HEK293T (cell line): ENCODE data around the gene CST9L.
"Not testable (repeated sequence)": the region's sequence is repeated elsewhere in the genome, so short reads cannot be mapped to it uniquely, and the experiment has no call there.

Experiments used
- CTCF ChIA-PET: fragments of 350-600 bp; formaldehyde crosslinking; extraction: SDS; loops from one replicate; lab custom pipeline; 2021; ENCODE audit warnings: antibody characterized with exemption, inconsistent platforms; lab: Yijun Ruan, JAX
- POLR2A ChIA-PET: fragments of 350-600 bp; formaldehyde crosslinking; extraction: SDS; loops from one replicate; lab custom pipeline; 2020; ENCODE audit warnings: antibody characterized with exemption, inconsistent platforms; lab: Yijun Ruan, JAX
- DNase-seq: peaks from one replicate; pipeline ENCODE4 v3.0.0; 2012; ENCODE audit warnings: mixed read lengths; ENCODE audit errors: extremely low spot score
- ARNT ChIP-seq: fragments of 450-650 bp; IDR thresholded peaks from 2 replicates; pipeline ENCODE4 v1.6.1; 2017; ENCODE audit warnings: mild to moderate bottlenecking
- BHLHE40 ChIP-seq: fragments of 450-650 bp; IDR thresholded peaks from 2 replicates; pipeline ENCODE4 v1.6.1; 2016; ENCODE audit warnings: mild to moderate bottlenecking, moderate library complexity, borderline replicate concordance
- CTBP1 ChIP-seq: fragments of 450-650 bp; IDR thresholded peaks from 2 replicates; pipeline ENCODE4 v1.6.1; 2016; ENCODE audit warnings: borderline replicate concordance
- ELF4 ChIP-seq: fragments of 450-650 bp; IDR thresholded peaks from 2 replicates; pipeline ENCODE4 v1.6.1; 2017; ENCODE audit warnings: antibody characterized with exemption
- FOXA1 ChIP-seq: fragments of 450-650 bp; IDR thresholded peaks from 2 replicates; pipeline ENCODE4 v1.6.1; 2016; ENCODE audit warnings: mild to moderate bottlenecking
- FOXK2 ChIP-seq: fragments of 450-650 bp; IDR thresholded peaks from 2 replicates; pipeline ENCODE4 v1.6.1; 2016; ENCODE audit warnings: mild to moderate bottlenecking
- FOXM1 ChIP-seq: fragments of 450-650 bp; IDR thresholded peaks from 2 replicates; pipeline ENCODE4 v1.6.1; 2017; ENCODE audit warnings: mild to moderate bottlenecking, borderline replicate concordance
- HDGF ChIP-seq: fragments of 450-650 bp; IDR thresholded peaks from 2 replicates; pipeline ENCODE4 v1.6.1; 2017; ENCODE audit warnings: antibody characterized with exemption, borderline replicate concordance
- L3MBTL2 ChIP-seq: fragments of 450-650 bp; conservative IDR thresholded peaks from 2 replicates; pipeline ENCODE4 v1.6.1; 2016; ENCODE audit warnings: mild to moderate bottlenecking
- LEF1 ChIP-seq: fragments of 450-650 bp; IDR thresholded peaks from 2 replicates; pipeline ENCODE4 v1.6.1; 2017; ENCODE audit warnings: mild to moderate bottlenecking, borderline replicate concordance
- NFRKB ChIP-seq: fragments of 450-650 bp; IDR thresholded peaks from 2 replicates; pipeline ENCODE4 v1.6.1; 2016; ENCODE audit warnings: mild to moderate bottlenecking, moderate library complexity
- PKNOX1 ChIP-seq: fragments of 450-650 bp; IDR thresholded peaks from 2 replicates; pipeline ENCODE4 v1.6.1; 2016
- SP1 ChIP-seq: fragments of 450-650 bp; IDR thresholded peaks from 2 replicates; pipeline ENCODE4 v1.6.1; 2017
- SUZ12 ChIP-seq: fragments of 450-650 bp; IDR thresholded peaks from 2 replicates; pipeline ENCODE4 v1.6.1; 2016; ENCODE audit warnings: mild to moderate bottlenecking
- TARDBP ChIP-seq: fragments of 450-650 bp; IDR thresholded peaks from 2 replicates; pipeline ENCODE4 v1.6.1; 2016
- ZNF384 ChIP-seq: fragments of 450-650 bp; IDR thresholded peaks from 2 replicates; pipeline ENCODE4 v1.6.1; 2016

Gene CST9L

GRCh38 chr20:23585449-23585807 is 17.1 kb upstream of the CST9L start:
- ChIA-PET POLR2A (no interaction called here), CTCF (interaction anchor here (0.6 kb wide), 1 partner anchor 14 kb away, joined by 3 read pairs; no protein-coding TSS in a partner anchor)
- DNase-seq = no peak
- TF ChIP-seq HDGF (no peak), PKNOX1 (no peak), LEF1 (no peak), FOXA1 (no peak), ARNT (no peak), SP1 (no peak), L3MBTL2 (no peak), ZNF384 (no peak), NFRKB (no peak), ELF4 (no peak), TARDBP (no peak), CTBP1 (no peak), FOXK2 (no peak), FOXM1 (no peak), SUZ12 (no peak), BHLHE40 (no peak)

GRCh38 chr20:23584434-23585199 is 16.3 kb upstream of the CST9L start:
- DNase-seq = no peak
- ChIA-PET POLR2A (no interaction called here), CTCF (interaction anchor here (0.7 kb wide), 1 partner anchor 288 kb away, joined by 3 read pairs; no protein-coding TSS in a partner anchor)
- TF ChIP-seq PKNOX1 = no peak
- TF ChIP-seq ARNT = no peak

GRCh38 chr20:23583526-23583925 is 15.2 kb upstream of the CST9L start:
- TF ChIP-seq FOXA1 = no peak
- TF ChIP-seq ARNT = no peak
- TF ChIP-seq SP1 = no peak
- no peak for TF ChIP-seq L3MBTL2
- TF ChIP-seq FOXK2 = no peak
- TF ChIP-seq BHLHE40 = no peak
- TF ChIP-seq NFRKB = no peak
- no peak for TF ChIP-seq PKNOX1
- TF ChIP-seq SUZ12 = no peak
- TF ChIP-seq CTBP1 = no peak
- TF ChIP-seq ZNF384 = no peak
- POLR2A ChIA-PET = no interaction called here
- CTCF ChIA-PET = no interaction called here
- DNase-seq = no peak

GRCh38 chr20:23582293-23582692 is 14.0 kb upstream of the CST9L start:
- CTCF ChIA-PET = no interaction called here
- no peak for TF ChIP-seq HDGF
- no peak for TF ChIP-seq SUZ12
- TF ChIP-seq PKNOX1 = no peak
- TF ChIP-seq CTBP1 = no peak
- no peak for TF ChIP-seq LEF1
- no peak for TF ChIP-seq ELF4
- no peak for TF ChIP-seq FOXK2
- no peak for TF ChIP-seq BHLHE40
- no peak for TF ChIP-seq TARDBP
- TF ChIP-seq FOXA1 = no peak
- POLR2A ChIA-PET = no interaction called here
- no peak for DNase-seq

- DNase-seq, POLR2A ChIA-PET, CTCF ChIA-PET: not testable (repeated sequence)
Observed at GRCh38 chr20:23581833-23582232, 13.5 kb upstream of the CST9L start.

- DNase-seq = no peak
- CTCF ChIA-PET = no interaction called here
- TF ChIP-seq ELF4 = no peak
- no peak for TF ChIP-seq LEF1
- no peak for TF ChIP-seq FOXK2
- no peak for TF ChIP-seq FOXA1
- TF ChIP-seq SUZ12 = no peak
- no peak for TF ChIP-seq SP1
- no peak for TF ChIP-seq ARNT
- no peak for TF ChIP-seq TARDBP
- no peak for TF ChIP-seq L3MBTL2
- TF ChIP-seq FOXM1 = no peak
- TF ChIP-seq CTBP1 = no peak
- no peak for TF ChIP-seq ZNF384
- no peak for TF ChIP-seq HDGF
- no peak for TF ChIP-seq NFRKB
- no peak for TF ChIP-seq BHLHE40
- TF ChIP-seq PKNOX1 = no peak
- POLR2A ChIA-PET = no interaction called here
Observed at GRCh38 chr20:23574977-23575376, 6.7 kb upstream of the CST9L start.
